SK-N-SH (cell line): Measurements from ENCODE around the gene MEN1. TPM values are rescaled to one million over a fixed set of nuclear protein-coding genes. Genes with fewer than 3 reads are reported as not detected.

Source experiments
- CTCF ChIA-PET: fragments of 300-600, 350-600 bp; formaldehyde crosslinking; extraction: SDS; loops from one replicate; lab custom pipeline; 2021; lab: Yijun Ruan, JAX
- POLR2A ChIA-PET: fragments of 350-600 bp; sonication (Branson Sonifier 250); formaldehyde crosslinking; extraction: SDS; loops from one replicate; lab custom pipeline; 2020; ENCODE audit warnings: antibody characterized with exemption, inconsistent platforms; lab: Yijun Ruan, JAX
- DNase-seq: peaks from one replicate; pipeline ENCODE4 v3.0.0; 2012
- H2AFZ ChIP-seq: fragments of 200-600 bp; sonication (generic); 2 replicates; pipeline ENCODE4 v1.8.1; 2016; ENCODE audit warnings: antibody characterized with exemption, mild to moderate bottlenecking, low read depth
- H3F3A ChIP-seq: fragments of 200-600 bp; sonication (generic); replicated peaks from 2 replicates; pipeline ENCODE3; 2016; ENCODE audit warnings: antibody characterized with exemption, mild to moderate bottlenecking; ENCODE audit not compliant: insufficient read depth
- H3K27ac ChIP-seq, 2 experiments: fragments of 200-500 bp in 1 of 2; fragments of 200-600 bp in 1 of 2; sonication (Bioruptor generic) in 1 of 2; sonication (generic), shearing (Covaris generic) in 1 of 2; 2 replicates each; pipeline versions ENCODE4 v1.5.1 to v1.6.1; 2014 to 2016; ENCODE audit warnings: low read depth in 2 of 2, inconsistent platforms in 1 of 2, low read length in 1 of 2, mild to moderate bottlenecking in 1 of 2, mixed read lengths in 1 of 2
- H3K27me3 ChIP-seq: fragments of 200-600 bp; sonication (generic), shearing (Covaris generic); 2 replicates; pipeline ENCODE4 v1.6.1; 2016; ENCODE audit warnings: mixed run types; ENCODE audit not compliant: insufficient read depth
- H3K36me3 ChIP-seq, 2 experiments: fragments of 200-500 bp in 1 of 2; fragments of 200-600 bp in 1 of 2; sonication (Bioruptor generic) in 1 of 2; sonication (generic) in 1 of 2; replicated peaks in 1 of 2; 2 replicates each; pipeline versions ENCODE3 to v1.5.1; 2014 to 2016; ENCODE audit warnings: low read length in 1 of 2, mild to moderate bottlenecking in 1 of 2; ENCODE audit not compliant: insufficient read depth in 2 of 2, control insufficient read depth in 1 of 2
- H3K4me1 ChIP-seq, 2 experiments: fragments of 200-500 bp in 1 of 2; fragments of 200-600 bp in 1 of 2; sonication (Bioruptor generic) in 1 of 2; sonication (generic), shearing (Covaris generic) in 1 of 2; 2 replicates each; pipeline versions ENCODE4 v1.5.1 to v1.6.1; 2014 to 2016; ENCODE audit warnings: low read depth in 1 of 2, low read length in 1 of 2, mixed run types in 1 of 2; ENCODE audit not compliant: insufficient read depth in 2 of 2, control insufficient read depth in 1 of 2
- H3K4me2 ChIP-seq: fragments of 200-600 bp; sonication (generic), shearing (Covaris generic); 2 replicates; pipeline ENCODE4 v1.6.1; 2017; ENCODE audit warnings: mixed run types
- H3K4me3 ChIP-seq, 2 experiments: fragments of 200-500 bp in 1 of 2; fragments of 200-600 bp in 1 of 2; sonication (Bioruptor generic) in 1 of 2; sonication (generic), shearing (Covaris generic) in 1 of 2; 2 replicates each; pipeline versions ENCODE4 v1.5.1 to v1.8.1; 2014 to 2016; ENCODE audit warnings: low read depth in 2 of 2, inconsistent platforms in 1 of 2, low read length in 1 of 2, mild to moderate bottlenecking in 1 of 2, mixed read lengths in 1 of 2, moderate library complexity in 1 of 2
- H3K79me2 ChIP-seq: fragments of 200-600 bp; sonication (generic); 2 replicates; pipeline ENCODE4 v1.8.1; 2017; ENCODE audit warnings: mild to moderate bottlenecking; ENCODE audit not compliant: insufficient read depth
- H3K9ac ChIP-seq: fragments of 200-600 bp; sonication (generic); 2 replicates; pipeline ENCODE4 v1.6.1; 2017; ENCODE audit warnings: mixed run types
- H3K9me2 ChIP-seq: fragments of 200-600 bp; sonication (generic); 2 replicates; pipeline ENCODE4 v1.6.1; 2017; ENCODE audit warnings: mixed run types
- H3K9me3 ChIP-seq: fragments of 200-600 bp; sonication (generic); 2 replicates; pipeline ENCODE4 v1.6.1; 2017; ENCODE audit warnings: mixed run types, mild to moderate bottlenecking, moderate library complexity
- H4K20me1 ChIP-seq: fragments of 200-600 bp; sonication (generic); 2 replicates; pipeline ENCODE4 v1.6.1; 2017; ENCODE audit warnings: mild to moderate bottlenecking, mixed run types; ENCODE audit not compliant: insufficient read depth
- ELF1 ChIP-seq: IDR thresholded peaks from 2 replicates; pipeline ENCODE4 v1.4.0; 2012
- EP300 ChIP-seq, 2 experiments: IDR thresholded peaks; 2 replicates each; pipeline versions ENCODE4 v1.4.0 to v1.6.1; 2012; ENCODE audit warnings: borderline replicate concordance in 1 of 2, low read depth in 1 of 2, low read length in 1 of 2
- FOSL2 ChIP-seq: IDR thresholded peaks from 2 replicates; pipeline ENCODE4 v1.4.0; 2012; ENCODE audit warnings: low read depth, mild to moderate bottlenecking, moderate library complexity, borderline replicate concordance
- FOXJ3 ChIP-seq: sonication (generic); formaldehyde crosslinking; IDR thresholded peaks from 2 replicates; pipeline ENCODE4 v1.5.1; 2020; ENCODE audit warnings: mild to moderate bottlenecking, missing genetic modification reagents
- FOXM1 ChIP-seq: IDR thresholded peaks from 2 replicates; pipeline ENCODE4 v1.4.0; 2012; ENCODE audit warnings: low read depth, mild to moderate bottlenecking
- MEF2A ChIP-seq: IDR thresholded peaks from 2 replicates; pipeline ENCODE4 v1.4.0; 2012; ENCODE audit warnings: low read depth, borderline replicate concordance
- MXI1 ChIP-seq: IDR thresholded peaks from 2 replicates; pipeline ENCODE4 v1.6.1; 2012; ENCODE audit warnings: mild to moderate bottlenecking, low read depth, low read length, improper control_type of control experiment
- NFIC ChIP-seq: IDR thresholded peaks from 2 replicates; pipeline ENCODE4 v1.4.0; 2012; ENCODE audit warnings: borderline replicate concordance
- NRF1 ChIP-seq: IDR thresholded peaks from 2 replicates; pipeline ENCODE4 v1.6.1; 2012; ENCODE audit warnings: low read depth, mild to moderate bottlenecking, low read length
- POLR2AphosphoS5 ChIP-seq: IDR thresholded peaks from 2 replicates; pipeline ENCODE4 v1.6.1; 2012; ENCODE audit warnings: low read depth, low read length
- RAD21 ChIP-seq: IDR thresholded peaks from 2 replicates; pipeline ENCODE4 v1.6.1; 2012; ENCODE audit warnings: mild to moderate bottlenecking, low read length
- RCOR1 ChIP-seq: fragments of 150-350 bp; IDR thresholded peaks from 2 replicates; pipeline ENCODE4 v1.6.1; 2017; ENCODE audit warnings: antibody characterized with exemption, low read length
- RFX5 ChIP-seq: IDR thresholded peaks from 2 replicates; pipeline ENCODE4 v1.6.1; 2012; ENCODE audit warnings: mild to moderate bottlenecking, improper control_type of control experiment, low read length
- RXRA ChIP-seq: IDR thresholded peaks from 2 replicates; pipeline ENCODE4 v1.4.0; 2012; ENCODE audit warnings: low read depth, mild to moderate bottlenecking, borderline replicate concordance
- SIN3A ChIP-seq: IDR thresholded peaks from 2 replicates; pipeline ENCODE4 v1.6.1; 2012; ENCODE audit warnings: low read depth, mild to moderate bottlenecking, low read length, moderate library complexity, borderline replicate concordance
- SMC3 ChIP-seq: IDR thresholded peaks from 2 replicates; pipeline ENCODE4 v1.6.1; 2012; ENCODE audit warnings: low read depth, low read length, improper control_type of control experiment
- TEAD4 ChIP-seq: IDR thresholded peaks from 2 replicates; pipeline ENCODE4 v1.4.0; 2012; ENCODE audit warnings: mild to moderate bottlenecking, borderline replicate concordance; ENCODE audit not compliant: insufficient read depth
- YY1 ChIP-seq: IDR thresholded peaks from 2 replicates; pipeline ENCODE4 v1.4.0; 2012; ENCODE audit warnings: low read depth, mild to moderate bottlenecking
- WGBS: methylation state at CpG from one replicate; pipeline ENCODE4 v1.1.6; 2017; ENCODE audit warnings: low lambda C conversion rate; 5-methylcytosine and 5-hydroxymethylcytosine counted together
- polyA plus RNA-seq, 3 experiments: library from polyadenylated mRNA; depleted of rRNA; stranded (reverse); fragments of >200 nt; gene quantifications; 2 replicates each; pipeline ENCODE4 v1.2.3, GENCODE V29; 2012
- TF ChIP-seq, protein P1 (sequence below): IDR thresholded peaks from 2 replicates; pipeline ENCODE4 v1.6.1; 2012; ENCODE audit warnings: mild to moderate bottlenecking, low read depth, low read length, moderate library complexity
- TF ChIP-seq, protein P2 (sequence below): IDR thresholded peaks from 2 replicates; pipeline ENCODE4; 2012
- TF ChIP-seq, protein P3 (sequence below): IDR thresholded peaks from 2 replicates; pipeline ENCODE4 v1.4.0; 2012; ENCODE audit warnings: low read depth, borderline replicate concordance
- TF ChIP-seq, protein P4 (sequence below): IDR thresholded peaks from 2 replicates; pipeline ENCODE4 v1.4.0; 2012; ENCODE audit warnings: low read depth

MEN1 gene
- polyA plus RNA-seq, 1 of the 3 experiments (the other 2 are of a cell fraction) = 52.9 TPM

DNA sequence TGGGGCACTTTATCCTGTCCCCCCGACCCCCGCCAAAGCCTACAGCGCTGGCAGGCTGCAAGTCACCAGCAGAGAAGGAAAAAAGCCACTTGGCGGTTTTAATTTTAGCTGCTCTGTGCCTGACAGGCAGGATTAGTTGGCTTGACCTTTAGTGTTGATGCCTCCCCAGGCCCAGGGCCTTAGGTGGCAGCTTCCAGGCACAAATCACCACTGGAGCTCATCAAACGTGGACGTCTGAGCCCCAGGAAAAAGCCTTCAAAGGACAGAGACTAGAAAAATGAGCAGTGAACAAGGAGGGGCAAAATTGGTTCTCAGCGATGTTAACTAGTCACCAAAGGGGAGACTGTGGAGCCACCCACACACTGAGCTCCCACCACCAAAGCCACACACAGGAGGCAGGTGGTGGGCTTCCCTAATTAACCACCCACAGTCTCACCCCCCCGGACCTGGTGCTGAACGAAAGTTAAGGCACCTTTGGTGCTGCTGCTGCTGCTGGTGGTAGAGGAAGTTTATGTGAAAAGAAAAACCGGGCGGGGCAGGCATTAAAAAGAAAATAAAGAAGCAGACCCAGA lies 46.2 kb downstream of the MEN1 start:
- Histone ChIP-seq H3K79me2 (peaks cover 30% of the 10 kb centered on the region; the same call in 1 of the 2 replicates), H3F3A (peaks cover 51% of the 10 kb centered on the region), H3K9me2 (no peaks in the 10 kb centered on the region), H3K9me3 (no peaks in the 10 kb centered on the region), H3K9ac (no peak overlapping the region; the same call in 1 of the 2 replicates), H2AFZ (no peak overlapping the region), H3K27me3 (no peaks in the 10 kb centered on the region), H3K36me3 (peaks cover 45 to 64% of the 10 kb centered on the region in 2 experiments), H3K4me1 (peaks cover 19 to 23% of the 10 kb centered on the region in 2 experiments; a peak in 3 of 4 replicates), H3K4me3 (no peak overlapping the region), H3K27ac (peak overlapping the region; percentile 24 to 39; a peak in 3 of 4 replicates), H4K20me1 (peaks cover 56% of the 10 kb centered on the region), H3K4me2 (peak overlapping the region; percentile 52; the same call in 1 of the 2 replicates)
- POLR2A ChIA-PET = interaction anchor here (0.7 kb wide), 1 partner anchor 9 kb away, joined by 3 read pairs; no protein-coding TSS in a partner anchor
- no peak for DNase-seq
- 81% methylated on average over 11 of the region's 11 CpGs for WGBS
- CTCF ChIA-PET = interaction anchor here (0.6 to 4.4 kb wide), 7 partner anchors 8 to 1932 kb away, joined by 3 to 47 read pairs (median 4); partner anchors contain the start of genes RASGRP2, SF1 and STX5
- TF ChIP-seq MEF2A (no peak), SIN3A (no peak), MXI1 (no peak), TEAD4 (no peak), FOSL2 (no peak), FOXM1 (no peak)
- TF ChIP-seq, protein P1, sequence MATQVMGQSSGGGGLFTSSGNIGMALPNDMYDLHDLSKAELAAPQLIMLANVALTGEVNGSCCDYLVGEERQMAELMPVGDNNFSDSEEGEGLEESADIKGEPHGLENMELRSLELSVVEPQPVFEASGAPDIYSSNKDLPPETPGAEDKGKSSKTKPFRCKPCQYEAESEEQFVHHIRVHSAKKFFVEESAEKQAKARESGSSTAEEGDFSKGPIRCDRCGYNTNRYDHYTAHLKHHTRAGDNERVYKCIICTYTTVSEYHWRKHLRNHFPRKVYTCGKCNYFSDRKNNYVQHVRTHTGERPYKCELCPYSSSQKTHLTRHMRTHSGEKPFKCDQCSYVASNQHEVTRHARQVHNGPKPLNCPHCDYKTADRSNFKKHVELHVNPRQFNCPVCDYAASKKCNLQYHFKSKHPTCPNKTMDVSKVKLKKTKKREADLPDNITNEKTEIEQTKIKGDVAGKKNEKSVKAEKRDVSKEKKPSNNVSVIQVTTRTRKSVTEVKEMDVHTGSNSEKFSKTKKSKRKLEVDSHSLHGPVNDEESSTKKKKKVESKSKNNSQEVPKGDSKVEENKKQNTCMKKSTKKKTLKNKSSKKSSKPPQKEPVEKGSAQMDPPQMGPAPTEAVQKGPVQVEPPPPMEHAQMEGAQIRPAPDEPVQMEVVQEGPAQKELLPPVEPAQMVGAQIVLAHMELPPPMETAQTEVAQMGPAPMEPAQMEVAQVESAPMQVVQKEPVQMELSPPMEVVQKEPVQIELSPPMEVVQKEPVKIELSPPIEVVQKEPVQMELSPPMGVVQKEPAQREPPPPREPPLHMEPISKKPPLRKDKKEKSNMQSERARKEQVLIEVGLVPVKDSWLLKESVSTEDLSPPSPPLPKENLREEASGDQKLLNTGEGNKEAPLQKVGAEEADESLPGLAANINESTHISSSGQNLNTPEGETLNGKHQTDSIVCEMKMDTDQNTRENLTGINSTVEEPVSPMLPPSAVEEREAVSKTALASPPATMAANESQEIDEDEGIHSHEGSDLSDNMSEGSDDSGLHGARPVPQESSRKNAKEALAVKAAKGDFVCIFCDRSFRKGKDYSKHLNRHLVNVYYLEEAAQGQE = no peak

DNA sequence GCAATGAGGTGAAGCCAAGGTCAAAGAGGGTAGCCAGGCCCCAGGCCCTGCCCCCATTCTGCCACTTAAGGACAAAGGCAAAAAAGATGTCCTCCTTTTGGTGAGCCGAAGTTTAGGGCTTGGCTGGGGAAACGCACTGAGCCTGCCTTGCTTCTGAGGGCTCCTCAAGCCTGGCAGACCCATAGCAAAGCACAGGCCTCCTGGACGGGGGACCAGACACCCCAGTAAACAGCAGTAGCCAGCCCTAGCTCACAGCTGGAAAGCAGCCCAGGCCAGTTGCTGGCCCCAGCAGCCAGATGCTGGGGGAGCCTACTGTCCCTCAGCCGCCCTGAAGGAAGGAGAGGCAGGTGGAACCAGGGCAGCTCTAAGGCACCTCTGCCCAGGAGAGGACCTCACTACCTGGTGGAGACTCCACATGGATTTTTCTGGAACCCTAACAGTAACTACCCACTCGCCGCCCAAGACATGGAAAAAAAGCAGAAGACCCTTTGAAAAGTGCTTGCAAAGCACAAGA lies 46.8 kb downstream of the MEN1 start:
- Histone ChIP-seq H3K9me2 (no peaks in the 10 kb centered on the region), H3K79me2 (peaks cover 27% of the 10 kb centered on the region; the same call in 1 of the 2 replicates), H3K27ac (peak overlapping the region; percentile 24 to 39; a peak in 3 of 4 replicates), H3K4me2 (peak overlapping the region; percentile 52; the same call in 1 of the 2 replicates), H4K20me1 (peaks cover 51% of the 10 kb centered on the region), H3K4me3 (no peak overlapping the region), H3K4me1 (peaks cover 19 to 23% of the 10 kb centered on the region in 2 experiments; a peak in 3 of 4 replicates), H3K9ac (no peak overlapping the region; the same call in 1 of the 2 replicates), H2AFZ (no peak overlapping the region), H3K36me3 (peaks cover 42 to 59% of the 10 kb centered on the region in 2 experiments), H3K27me3 (no peaks in the 10 kb centered on the region), H3F3A (peaks cover 46% of the 10 kb centered on the region), H3K9me3 (no peaks in the 10 kb centered on the region)
- CTCF ChIA-PET = interaction anchor here (0.9 to 2.8 kb wide), 7 partner anchors 9 to 314 kb away, joined by 3 to 11 read pairs (median 4); partner anchors contain the start of gene RASGRP2
- peak; percentile 18 for DNase-seq
- TF ChIP-seq NRF1 (no peak), RCOR1 (no peak), NFIC (no peak), YY1 (no peak), FOXJ3 (CRISPR knock-in tag) (no peak), MXI1 (no peak), EP300 (IDR thresholded peaks at IDR 0.05; ENCODE audit: borderline replicate concordance in 1 of 2, low read depth in 1 of 2, low read length in 1 of 2) (no peak), POLR2AphosphoS5 (no peak; the same call in 1 of the 2 replicates), RFX5 (no peak), ELF1 (no peak), MEF2A (no peak), RXRA (no peak), SMC3 (no peak), RAD21 (no peak)
- TF ChIP-seq, protein P2, sequence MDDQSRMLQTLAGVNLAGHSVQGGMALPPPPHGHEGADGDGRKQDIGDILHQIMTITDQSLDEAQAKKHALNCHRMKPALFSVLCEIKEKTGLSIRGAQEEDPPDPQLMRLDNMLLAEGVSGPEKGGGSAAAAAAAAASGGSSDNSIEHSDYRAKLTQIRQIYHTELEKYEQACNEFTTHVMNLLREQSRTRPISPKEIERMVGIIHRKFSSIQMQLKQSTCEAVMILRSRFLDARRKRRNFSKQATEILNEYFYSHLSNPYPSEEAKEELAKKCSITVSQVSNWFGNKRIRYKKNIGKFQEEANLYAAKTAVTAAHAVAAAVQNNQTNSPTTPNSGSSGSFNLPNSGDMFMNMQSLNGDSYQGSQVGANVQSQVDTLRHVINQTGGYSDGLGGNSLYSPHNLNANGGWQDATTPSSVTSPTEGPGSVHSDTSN = no peak
- TF ChIP-seq, protein P3, sequence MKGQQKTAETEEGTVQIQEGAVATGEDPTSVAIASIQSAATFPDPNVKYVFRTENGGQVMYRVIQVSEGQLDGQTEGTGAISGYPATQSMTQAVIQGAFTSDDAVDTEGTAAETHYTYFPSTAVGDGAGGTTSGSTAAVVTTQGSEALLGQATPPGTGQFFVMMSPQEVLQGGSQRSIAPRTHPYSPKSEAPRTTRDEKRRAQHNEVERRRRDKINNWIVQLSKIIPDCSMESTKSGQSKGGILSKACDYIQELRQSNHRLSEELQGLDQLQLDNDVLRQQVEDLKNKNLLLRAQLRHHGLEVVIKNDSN = no peak
- TF ChIP-seq, protein P4, sequence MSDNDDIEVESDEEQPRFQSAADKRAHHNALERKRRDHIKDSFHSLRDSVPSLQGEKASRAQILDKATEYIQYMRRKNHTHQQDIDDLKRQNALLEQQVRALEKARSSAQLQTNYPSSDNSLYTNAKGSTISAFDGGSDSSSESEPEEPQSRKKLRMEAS = no peak
- POLR2A ChIA-PET = interaction anchor here (0.7 kb wide), 1 partner anchor 9 kb away, joined by 3 read pairs; no protein-coding TSS in a partner anchor
- WGBS = 93% methylated on average over 4 of the region's 6 CpGs
